ENCODE results near the gene PHF8.

Gene PHF8

DNA sequence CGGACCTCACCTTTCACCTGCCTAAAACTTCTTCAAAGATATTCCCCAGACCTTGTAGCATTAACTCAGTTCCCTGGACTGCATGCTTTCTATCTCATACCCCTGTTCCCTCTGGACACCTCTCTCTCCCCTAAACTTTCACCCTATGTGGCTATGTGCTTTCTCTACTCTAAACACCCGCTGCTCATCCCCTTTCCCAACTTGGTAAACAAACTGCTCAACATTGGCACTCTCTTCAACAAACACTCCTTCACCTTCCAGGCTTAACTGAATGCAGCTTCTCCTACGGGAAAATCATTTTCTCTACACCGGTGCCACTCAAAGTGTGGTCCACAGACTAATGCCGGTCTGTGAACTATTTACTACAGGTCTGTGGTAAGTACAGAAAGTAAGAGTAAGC, 19.9 kb downstream of the PHF8 start:
- DNase-seq (ENCODE audit: low read depth, low spot score) = no peak

DNA sequence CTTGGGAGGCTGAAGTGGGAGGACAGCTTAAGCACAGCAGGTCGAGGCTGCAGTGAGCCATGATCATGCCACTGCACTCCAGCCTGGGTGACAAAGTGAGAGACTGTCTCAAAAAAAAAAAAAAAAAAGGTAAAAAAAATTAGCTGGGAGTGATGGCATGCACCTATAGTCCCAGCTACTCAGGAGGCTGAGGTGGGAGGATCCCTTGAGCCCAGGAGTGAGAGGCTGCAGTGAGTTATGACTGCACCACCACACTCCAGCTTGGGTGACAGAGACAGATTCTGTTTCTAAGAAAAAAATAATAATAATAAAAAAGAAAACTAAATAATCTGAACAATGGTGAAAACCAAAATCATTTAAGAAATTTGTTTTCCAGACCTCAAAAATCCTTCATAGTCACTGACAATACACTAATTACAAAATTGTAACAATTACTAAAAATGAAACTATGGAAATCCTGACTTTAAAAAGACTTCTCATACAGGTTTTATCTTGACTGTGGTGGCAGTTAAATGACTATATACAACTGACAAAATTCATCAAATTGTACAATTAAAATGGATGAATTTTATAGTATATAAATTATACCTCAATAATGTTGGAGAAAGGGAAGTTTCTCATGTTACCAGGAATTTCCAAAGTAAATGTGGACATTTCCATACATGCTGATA, 31.3 kb downstream of the PHF8 start:
- no peak for DNase-seq (ENCODE audit: low read depth, low spot score)

DNA sequence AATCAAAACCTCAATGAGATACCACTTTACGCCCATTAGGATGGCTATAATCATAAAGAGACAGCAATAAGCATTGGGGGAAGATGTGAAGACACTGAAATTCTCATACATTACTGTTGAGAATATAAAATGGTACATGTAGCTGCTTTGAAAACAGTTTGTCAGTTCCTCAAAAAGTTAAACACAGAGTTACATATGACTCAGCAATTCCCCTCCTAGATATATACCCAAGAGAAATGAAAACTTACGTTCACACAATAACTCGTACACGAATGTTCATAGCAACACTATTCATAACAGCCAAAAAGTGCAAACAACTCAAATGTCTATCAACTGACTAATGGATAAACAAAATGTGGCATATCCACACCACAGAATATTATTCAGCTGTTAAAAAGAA, 36.6 kb downstream of the PHF8 start:
- DNase-seq (ENCODE audit: low read depth, low spot score) = no peak

- no peak for DNase-seq (ENCODE audit: low read depth, low spot score)
Measured at GRCh38 chrX:53997724-53998123, 46.5 kb downstream of the PHF8 start.

DNA sequence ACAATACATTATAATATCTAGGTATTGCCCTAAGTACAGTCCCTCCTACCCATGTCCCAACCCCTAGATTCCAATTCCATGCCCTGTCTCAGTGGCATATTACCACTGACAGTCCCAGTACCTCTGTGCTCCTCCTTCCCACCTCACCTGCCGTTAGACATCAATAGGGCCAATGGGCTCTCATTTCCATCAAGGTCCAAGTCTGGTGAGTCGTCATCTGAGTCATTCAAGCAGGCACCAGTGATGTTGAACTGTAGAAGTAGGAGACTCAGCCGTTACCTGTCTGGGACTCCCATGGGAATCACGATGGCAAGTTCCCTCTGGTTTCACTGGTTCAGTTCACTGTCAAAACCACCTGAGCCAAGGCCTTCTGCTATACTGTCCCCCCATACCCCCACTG, 51.7 kb downstream of the PHF8 start:
- no peak for DNase-seq (ENCODE audit: low read depth, low spot score)

DNA sequence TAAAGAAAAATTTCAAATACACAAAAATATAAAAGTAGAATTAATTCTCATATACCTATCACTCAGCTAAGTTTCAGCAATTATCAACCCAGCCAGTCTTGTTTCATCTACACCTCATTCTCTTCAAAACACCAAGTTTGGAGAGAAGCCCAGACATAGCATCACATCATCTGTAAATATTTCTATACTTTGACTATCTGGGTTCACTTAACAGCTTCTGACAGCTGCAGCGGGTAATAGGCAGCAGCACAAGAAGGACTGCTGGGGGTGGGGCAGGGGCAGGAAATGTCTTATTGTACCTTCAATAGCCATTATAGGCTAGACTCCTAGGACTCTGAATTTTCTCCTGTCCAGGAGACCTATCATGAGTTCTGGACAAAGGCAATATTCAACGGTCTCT, 54.1 kb downstream of the PHF8 start:
- no peak for DNase-seq (ENCODE audit: low read depth, low spot score)

- DNase-seq (ENCODE audit: low read depth, low spot score) = no peak
Measured at GRCh38 chrX:53984895-53985294, 59.4 kb downstream of the PHF8 start.

GRCh38 chrX:53974529-53974928, 69.7 kb downstream of the PHF8 start:
- DNase-seq (ENCODE audit: low read depth, low spot score) = no peak

DNA sequence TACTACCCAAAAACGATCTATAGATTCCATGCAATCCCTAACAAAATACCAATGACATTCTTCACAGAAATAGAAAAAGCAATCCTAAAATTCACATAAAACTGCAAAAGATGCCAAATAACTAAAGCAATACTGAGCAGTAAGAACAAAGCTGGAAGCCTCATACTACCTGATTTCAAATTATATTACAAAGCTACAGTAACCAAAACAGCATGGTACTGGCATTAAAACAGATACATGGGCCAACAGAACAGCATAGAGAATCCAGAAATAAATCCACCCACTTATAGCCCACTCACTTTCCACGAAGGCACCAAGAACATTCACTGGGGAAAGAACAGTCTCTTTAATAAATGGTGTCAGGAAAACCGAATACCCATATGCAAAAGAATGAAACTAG, 74.7 kb downstream of the PHF8 start:
- DNase-seq (ENCODE audit: low read depth, low spot score) = no peak

GRCh38 chrX:53950130-53950733, 94.0 kb downstream of the PHF8 start:
- no peak for DNase-seq (ENCODE audit: low read depth, low spot score)

- DNase-seq (ENCODE audit: low read depth, low spot score) = no peak
Measured at GRCh38 chrX:53940180-53940579, 104.1 kb downstream of the PHF8 start.

- DNase-seq (ENCODE audit: low read depth, low spot score) = no peak
Measured at GRCh38 chrX:53939127-53939526, 105.1 kb downstream of the PHF8 start.

GRCh38 chrX:53930515-53931380, 113.5 kb downstream of the PHF8 start:
- no peak for DNase-seq (ENCODE audit: low read depth, low spot score)

DNA sequence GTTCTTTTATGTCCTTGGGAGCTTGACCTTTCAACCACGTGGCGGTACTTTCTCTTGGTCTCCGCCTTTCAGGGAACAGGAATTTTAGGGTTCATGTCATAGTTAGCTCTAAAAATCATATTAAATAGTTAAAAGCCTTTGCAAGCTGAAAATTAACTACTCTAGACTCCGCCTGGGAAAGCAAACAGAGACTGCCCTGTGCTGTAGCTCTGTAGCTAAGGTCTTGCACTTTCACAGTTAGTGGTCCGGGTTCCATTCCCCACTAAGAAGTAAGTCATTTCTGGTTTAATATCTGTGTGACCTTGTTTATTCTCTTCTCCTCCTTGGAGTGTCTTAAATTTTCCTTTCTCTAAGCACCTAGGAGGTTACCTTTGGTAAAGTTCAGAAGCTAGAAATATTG, 118.2 kb downstream of the PHF8 start:
- DNase-seq (ENCODE audit: low read depth, low spot score) = no peak

DNA sequence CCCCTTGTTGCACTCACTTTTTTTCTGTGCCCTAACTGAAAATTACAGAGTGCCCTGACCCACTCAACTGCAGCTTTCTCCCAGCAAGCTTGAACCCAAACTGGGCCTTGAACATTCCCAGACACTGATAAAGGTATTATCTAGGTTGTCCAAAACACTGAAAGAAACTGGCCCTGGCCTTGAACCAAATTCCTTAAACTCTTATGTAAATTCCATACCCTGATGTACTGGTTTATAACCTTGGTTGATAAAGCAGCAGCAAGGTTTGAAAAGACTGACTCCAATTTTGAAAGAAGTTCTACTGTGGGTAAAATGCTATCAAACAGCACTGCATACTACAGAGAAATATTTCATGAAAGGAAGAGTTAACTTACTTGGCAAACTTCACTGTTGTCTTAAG, 125.6 kb downstream of the PHF8 start:
- no peak for DNase-seq (ENCODE audit: low read depth, low spot score)

- no peak for DNase-seq (ENCODE audit: low read depth, low spot score)
Measured at GRCh38 chrX:53900623-53901022, 143.7 kb downstream of the PHF8 start.

DNA sequence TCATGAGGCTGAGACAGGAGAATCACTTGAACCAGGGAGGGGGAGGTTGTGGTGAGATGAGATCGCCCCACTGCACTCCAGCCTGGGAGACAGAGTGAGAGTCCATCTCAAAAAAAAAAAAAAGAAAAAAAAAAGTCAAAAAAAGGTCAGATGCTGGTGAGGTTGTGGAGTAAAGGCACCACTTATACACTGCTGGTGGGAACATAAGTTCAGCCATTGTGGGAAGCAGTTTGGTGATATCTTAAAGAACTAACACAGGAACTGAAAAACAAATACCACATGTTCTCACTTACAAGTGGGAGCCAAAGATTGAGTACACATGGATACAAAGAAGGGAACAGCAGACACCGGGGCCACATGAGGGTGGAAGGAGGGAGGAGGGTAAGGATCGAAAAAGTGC, 149.0 kb downstream of the PHF8 start:
- no peak for DNase-seq (ENCODE audit: low read depth, low spot score)
